AG20443 (cell line): ENCODE measurements around the gene BOK.
A peak's percentile ranks its signal among the peaks of the same experiment; 100 is the strongest.

Source experiments
- DNase-seq: peaks from one replicate; pipeline ENCODE4 v3.0.0; 2012; ENCODE audit warnings: low spot score, mixed read lengths

BOK gene

DNA sequence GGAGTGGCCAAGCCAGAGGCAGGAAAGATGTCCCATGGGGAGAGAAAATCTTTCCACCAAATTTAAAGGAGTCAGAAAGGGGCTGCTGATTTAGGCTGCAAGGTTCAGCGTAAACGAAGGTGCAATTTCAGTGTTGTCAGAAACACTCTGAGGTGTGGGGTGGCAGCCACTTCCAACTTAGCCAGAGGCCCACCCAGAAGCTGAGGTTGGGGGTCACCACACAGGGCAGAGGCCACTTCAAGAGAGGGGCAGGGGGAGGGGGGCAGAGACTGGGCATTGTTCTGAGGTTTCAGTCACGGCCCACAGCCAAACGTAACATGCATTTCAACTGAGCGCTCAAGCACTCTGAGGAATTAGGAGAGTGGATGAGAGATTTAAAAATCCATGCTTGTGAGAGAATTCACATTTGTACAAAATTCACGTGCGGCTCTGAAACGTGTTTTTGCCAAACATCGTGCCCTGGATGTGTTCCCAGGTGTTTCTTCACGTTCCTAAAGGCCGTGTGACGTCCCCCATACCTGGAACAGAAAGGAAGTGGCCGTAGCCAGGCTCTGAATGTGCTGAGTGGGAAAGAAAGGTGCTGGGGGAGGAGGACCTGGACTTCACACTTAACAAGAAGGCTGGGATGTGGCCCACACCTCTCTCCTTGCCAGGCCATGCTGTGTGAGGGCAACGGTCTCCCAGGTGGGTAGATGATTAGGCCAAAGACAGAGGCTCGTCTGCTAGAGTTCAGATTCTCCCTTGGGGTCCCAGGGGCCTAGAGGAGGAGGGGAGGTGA, 19.5 kb upstream of the BOK start:
- DNase-seq, result no peak

GRCh38 chr2:241539616-241540374, 18.8 kb upstream of the BOK start:
- peak; percentile 6 for DNase-seq

GRCh38 chr2:241540401-241540770, 18.2 kb upstream of the BOK start:
- peak; percentile 24 for DNase-seq

DNA sequence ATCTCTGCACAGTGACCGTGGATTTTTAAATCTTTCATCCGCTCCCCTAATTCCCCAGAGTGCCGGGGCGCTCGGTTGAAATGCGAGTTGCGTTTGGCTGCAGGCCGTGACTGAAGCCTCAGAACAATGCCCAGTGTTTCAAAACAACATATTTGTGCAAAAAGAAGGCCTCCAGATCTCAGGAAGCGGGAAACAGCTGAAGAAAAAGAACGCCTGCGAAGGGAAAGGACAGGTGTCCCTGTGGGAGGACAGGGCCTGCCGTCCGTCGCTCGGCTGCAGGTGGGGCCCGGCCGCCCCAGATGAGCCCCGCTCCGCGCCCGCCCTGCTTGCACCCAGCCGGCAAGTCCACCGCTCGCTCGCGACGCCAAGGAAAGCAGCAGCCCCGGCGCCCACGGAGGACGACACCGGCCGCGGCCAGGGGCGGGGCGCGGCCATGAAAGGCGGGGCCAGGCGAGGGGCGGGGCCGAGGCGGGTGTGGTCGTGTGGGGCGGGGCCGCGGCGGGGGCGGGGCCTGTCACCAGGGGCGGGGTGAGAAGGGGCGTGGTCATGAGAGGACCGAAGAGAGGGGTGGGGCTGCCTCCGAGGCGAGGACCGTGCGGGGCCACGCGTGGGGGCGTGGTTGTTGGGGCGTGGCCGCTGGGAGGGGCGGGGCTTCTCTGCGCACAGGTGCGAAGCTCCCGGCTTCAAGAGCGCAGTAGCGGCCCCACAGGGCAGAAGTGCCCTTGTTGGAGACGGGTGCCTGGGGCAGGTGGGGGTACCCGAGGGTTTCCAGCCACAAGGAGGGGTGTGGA, 17.6 kb upstream of the BOK start:
- peak; percentile 94 for DNase-seq

- peak; percentile 30 for DNase-seq
Measured at GRCh38 chr2:241541564-241542277, 16.8 kb upstream of the BOK start.

- peak; percentile 5 for DNase-seq
Measured at GRCh38 chr2:241542278-241542605, 16.3 kb upstream of the BOK start.

DNA sequence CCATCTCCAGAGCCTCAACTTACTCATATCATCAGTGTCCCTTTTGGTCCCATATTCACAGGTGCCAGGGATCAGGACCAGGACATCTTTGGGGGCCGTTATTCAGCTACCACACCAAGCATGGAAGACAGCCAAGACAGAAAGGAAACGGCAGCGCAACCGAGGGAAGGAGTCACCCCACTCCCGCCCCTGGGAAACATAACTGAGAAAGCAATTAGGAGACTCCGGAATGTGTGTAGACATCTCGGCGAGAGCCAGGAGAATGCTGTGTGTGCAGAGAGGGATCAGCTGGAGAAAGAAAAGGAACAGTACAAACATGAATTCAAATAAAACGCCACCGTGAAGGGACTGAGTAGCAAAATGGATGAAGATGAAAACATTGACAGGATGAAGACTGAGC, 13.4 kb upstream of the BOK start:
- peak; percentile 80 for DNase-seq

GRCh38 chr2:241545523-241546473, 12.7 kb upstream of the BOK start:
- DNase-seq, result no peak

DNA sequence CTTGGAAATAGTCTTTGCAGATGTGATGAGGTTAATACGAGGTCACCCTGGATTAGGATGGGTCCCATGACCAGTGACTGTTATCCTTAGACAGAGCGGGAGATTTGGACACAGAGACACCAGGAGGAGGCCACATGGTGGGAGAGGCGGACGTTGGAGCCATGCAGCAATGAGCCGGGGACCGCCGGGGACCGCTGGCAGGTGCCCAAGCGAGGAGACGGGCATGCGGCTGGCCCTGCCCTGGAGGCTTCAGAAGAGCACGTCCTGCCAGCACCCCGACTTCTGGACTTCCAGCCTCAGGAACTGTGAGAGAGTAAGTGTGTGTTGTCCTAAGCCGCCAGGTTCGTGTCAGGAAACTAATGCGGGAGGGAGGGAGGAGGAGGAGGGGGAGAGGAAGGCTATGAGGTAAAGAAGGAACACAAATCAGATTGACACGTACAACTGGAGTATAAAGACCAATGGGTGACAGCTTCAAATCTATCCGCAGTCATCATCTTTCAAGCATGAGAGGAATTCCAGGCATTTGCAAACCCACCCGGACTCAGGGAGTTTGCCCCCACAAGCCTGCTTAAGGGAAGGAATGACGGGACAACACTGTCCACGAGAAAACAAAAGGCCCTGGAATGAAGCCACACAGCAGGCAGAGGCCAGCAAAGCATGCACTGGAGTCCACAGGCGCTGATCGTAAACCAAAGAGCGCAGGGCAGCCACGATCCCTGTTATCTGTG, 11.6 kb upstream of the BOK start:
- peak; percentile 83 for DNase-seq

GRCh38 chr2:241547781-241548450, 10.6 kb upstream of the BOK start:
- DNase-seq, result peak; percentile 11

- no peak for DNase-seq
Measured at GRCh38 chr2:241548451-241548835, 10.1 kb upstream of the BOK start.

DNA sequence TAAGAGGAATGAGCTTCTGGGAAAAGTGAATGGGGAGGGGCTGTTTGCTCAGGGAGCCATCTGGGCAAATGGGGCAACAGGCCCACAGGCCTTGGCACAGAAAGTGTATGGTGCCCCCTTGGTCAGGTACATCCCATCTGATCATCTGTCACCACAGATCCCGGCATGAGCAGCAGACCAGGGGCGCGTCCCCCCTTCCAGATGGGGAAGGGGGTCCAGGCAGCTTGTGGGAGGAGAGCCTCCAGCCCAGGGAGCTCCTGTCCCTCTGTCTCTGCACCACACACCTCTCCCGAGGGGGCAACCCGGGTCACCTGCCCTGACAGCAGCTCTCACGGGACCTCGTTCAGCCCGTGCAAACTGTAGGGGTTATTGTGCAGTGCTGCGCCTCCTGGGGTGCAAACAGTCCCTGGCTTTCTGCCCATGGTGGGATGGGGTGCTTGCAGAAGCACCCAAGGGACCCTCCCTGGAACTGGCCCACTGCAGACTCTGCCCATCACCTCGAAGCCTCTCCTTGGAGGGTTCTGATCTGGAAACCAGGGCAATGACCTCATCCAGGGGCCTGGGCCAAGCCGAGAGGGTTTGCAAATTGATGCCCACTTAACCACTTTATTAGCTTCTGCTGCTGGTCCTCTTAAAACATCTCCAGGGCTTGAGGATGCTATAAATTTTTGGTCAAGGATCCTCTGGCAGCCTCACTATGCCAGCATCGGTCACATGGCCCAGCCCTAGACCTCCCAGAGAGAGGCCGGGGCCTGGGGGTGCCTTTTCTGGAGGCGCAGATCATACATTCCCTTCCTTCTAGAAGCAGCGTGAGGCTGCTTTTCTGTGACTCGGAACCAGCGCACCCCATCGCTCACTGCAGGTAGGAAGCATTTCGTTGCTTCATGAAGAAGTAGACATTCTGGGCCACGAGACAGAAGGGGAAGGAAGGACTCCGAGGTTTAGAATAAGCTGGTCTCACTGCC, 7.6 kb upstream of the BOK start:
- no peak for DNase-seq

DNA sequence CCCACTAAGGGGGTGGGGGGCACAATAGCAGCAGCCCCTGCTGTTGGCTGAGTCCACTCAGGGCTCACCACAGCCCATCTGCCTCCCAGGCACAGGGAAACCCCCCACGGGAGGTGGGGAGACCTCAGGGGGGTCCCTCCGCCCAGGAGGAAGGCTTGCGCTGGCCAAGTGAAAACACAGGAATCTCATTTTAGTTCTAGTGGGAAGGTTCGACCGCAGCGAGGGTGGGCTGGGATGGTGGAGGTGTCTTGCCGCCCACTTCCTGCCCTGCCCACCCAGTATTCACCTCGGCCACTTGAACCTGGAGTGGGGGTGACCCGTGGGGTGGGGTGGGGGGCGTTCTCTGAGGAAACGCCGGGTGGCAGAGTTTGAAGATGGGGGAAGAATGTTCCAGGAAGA, 6.9 kb upstream of the BOK start:
- DNase-seq, result no peak

GRCh38 chr2:241551998-241552737, 6.4 kb upstream of the BOK start:
- no peak for DNase-seq

DNA sequence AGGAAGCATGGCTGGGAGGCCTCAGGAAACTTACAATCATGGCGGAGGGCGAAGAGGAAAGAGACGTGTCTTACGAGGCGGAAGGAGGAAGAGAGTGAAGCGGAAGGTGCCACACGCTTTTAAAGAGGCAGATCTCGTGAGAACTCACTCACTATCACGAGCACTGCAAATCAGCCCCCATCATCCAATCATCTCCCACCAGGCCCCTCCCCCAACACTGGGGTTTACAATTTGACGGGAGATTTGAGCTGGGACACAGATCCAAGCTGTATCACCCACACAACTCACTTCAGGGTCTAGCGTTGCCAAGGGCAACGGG, 5.1 kb upstream of the BOK start:
- DNase-seq, result no peak

DNA sequence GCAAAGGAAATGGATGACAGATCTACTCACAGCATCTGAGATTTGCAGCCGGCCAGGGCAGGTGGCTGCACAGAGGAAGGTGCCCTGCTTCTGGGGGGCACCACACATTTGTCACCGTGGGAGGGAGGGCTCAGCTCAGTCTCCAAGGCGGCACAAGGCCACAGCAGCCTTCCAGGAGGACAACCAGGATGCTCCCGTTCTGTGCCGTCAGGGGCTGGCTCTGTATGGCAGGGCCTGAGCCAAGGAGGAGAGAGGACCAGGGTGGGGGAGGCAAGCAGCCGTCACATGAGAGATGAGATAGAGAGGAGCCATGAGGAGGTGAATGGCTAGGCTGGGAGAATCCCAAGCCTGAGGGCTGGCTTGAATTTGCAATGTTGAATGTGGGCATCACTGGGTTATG, 4.6 kb upstream of the BOK start:
- no peak for DNase-seq

GRCh38 chr2:241554610-241555322, 3.8 kb upstream of the BOK start:
- DNase-seq, result no peak
